OCI-LY1 (cell line): ENCODE data around the gene FAM111B.

Experiments
- H2AFZ ChIP-seq: fragments of 200-600 bp; sonication (generic), shearing (Covaris generic); 2 replicates; pipeline ENCODE4 v1.6.0; 2014; ENCODE audit warnings: antibody characterized with exemption, mild to moderate bottlenecking, low read length
- H3F3A ChIP-seq: fragments of 200-600 bp; sonication (generic), shearing (Covaris generic); 2 replicates; pipeline ENCODE4 v1.6.0; 2014; ENCODE audit warnings: mild to moderate bottlenecking, antibody characterized with exemption, low read length, moderate library complexity; ENCODE audit not compliant: insufficient read depth
- H3K27ac ChIP-seq: fragments of 200-600 bp; sonication (generic); 2 replicates; pipeline ENCODE4 v1.5.1; 2014; ENCODE audit warnings: low read length, mixed run types, mild to moderate bottlenecking, low read depth; ENCODE audit not compliant: poor library complexity, severe bottlenecking
- H3K27me3 ChIP-seq: fragments of 200-600 bp; sonication (generic); 2 replicates; pipeline ENCODE4 v1.6.0; 2014; ENCODE audit warnings: antibody characterized with exemption, mild to moderate bottlenecking, low read length, moderate library complexity; ENCODE audit not compliant: insufficient read depth
- H3K36me3 ChIP-seq: fragments of 200-600 bp; sonication (generic); 2 replicates; pipeline ENCODE4 v1.6.1; 2014; ENCODE audit warnings: mild to moderate bottlenecking, antibody characterized with exemption, low read length, moderate library complexity, mixed read lengths; ENCODE audit not compliant: insufficient read depth
- H3K4me1 ChIP-seq: fragments of 200-600 bp; sonication (generic); 2 replicates; pipeline ENCODE4 v1.5.1; 2014; ENCODE audit warnings: mild to moderate bottlenecking, low read length, moderate library complexity; ENCODE audit not compliant: insufficient read depth, severe bottlenecking
- H3K4me2 ChIP-seq: fragments of 200-600 bp; sonication (generic), shearing (Covaris generic); 2 replicates; pipeline ENCODE4 v1.6.1; 2014; ENCODE audit warnings: low read length
- H3K4me3 ChIP-seq: fragments of 200-600 bp; sonication (generic); 2 replicates; pipeline ENCODE4 v1.5.1; 2014; ENCODE audit warnings: low read length, low read depth, mild to moderate bottlenecking, mixed read lengths; ENCODE audit not compliant: poor library complexity, severe bottlenecking
- H3K79me2 ChIP-seq: fragments of 200-600 bp; shearing (Covaris generic); 2 replicates; pipeline ENCODE4 v1.6.1; 2016; ENCODE audit warnings: mixed run types, low read length, mixed read lengths; ENCODE audit not compliant: insufficient read depth
- H3K9ac ChIP-seq: fragments of 200-600 bp; sonication (generic), shearing (Covaris generic); 2 replicates; pipeline ENCODE4 v1.6.1; 2014; ENCODE audit warnings: mild to moderate bottlenecking, low read length, mixed read lengths
- H3K9me2 ChIP-seq: fragments of 200-600 bp; sonication (generic), shearing (Covaris generic); 2 replicates; pipeline ENCODE4 v1.6.1; 2014; ENCODE audit warnings: low read depth, mild to moderate bottlenecking, low read length, mixed read lengths
- H3K9me3 ChIP-seq: fragments of 200-600 bp; shearing (Covaris generic); 2 replicates; pipeline ENCODE4 v1.6.1; 2014; ENCODE audit warnings: low read length, mixed read lengths
- H4K20me1 ChIP-seq: fragments of 200-600 bp; sonication (generic), shearing (Covaris generic); 2 replicates; pipeline ENCODE4 v1.6.0; 2016; ENCODE audit warnings: mild to moderate bottlenecking, low read length; ENCODE audit not compliant: insufficient read depth
- CTCF ChIP-seq: fragments of 200-600 bp; sonication (generic), shearing (Covaris generic); IDR thresholded peaks from 2 replicates; pipeline ENCODE4 v1.5.1; 2017; ENCODE audit warnings: mild to moderate bottlenecking, antibody characterized with exemption, low read length, moderate library complexity, mixed read lengths
- EZH2 ChIP-seq: fragments of 200-600 bp; sonication (generic), shearing (Covaris generic); IDR thresholded peaks from 2 replicates; pipeline ENCODE4 v1.8.0; 2017; ENCODE audit warnings: borderline replicate concordance, mixed run types, mild to moderate bottlenecking, antibody characterized with exemption, low read length, moderate library complexity, mixed read lengths

The FAM111B gene

DNA sequence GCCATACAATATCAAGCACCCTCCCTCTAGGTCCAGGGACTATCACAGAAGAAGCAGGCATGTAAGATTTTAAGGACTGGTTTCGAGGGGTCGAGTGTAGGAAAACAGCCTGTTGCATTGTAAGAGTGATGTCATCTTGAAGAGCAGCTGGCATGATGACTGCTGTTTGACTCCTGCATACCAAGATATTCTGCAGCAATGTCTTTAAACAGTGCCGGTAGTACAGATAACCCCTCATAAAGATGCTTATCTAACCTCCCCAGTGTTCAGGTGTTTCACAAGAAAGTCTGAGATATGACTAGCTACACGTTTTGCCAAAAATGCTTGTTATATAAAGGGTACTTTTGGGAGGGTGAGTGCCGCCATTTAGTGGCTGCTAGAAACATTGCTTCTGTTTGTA lies 47.6 kb downstream of the FAM111B start:
- Histone ChIP-seq H3K27me3 (no peaks in the 10 kb centered on the region), H3F3A (no peaks in the 10 kb centered on the region), H4K20me1 (no peaks in the 10 kb centered on the region), H3K9me2 (no peaks in the 10 kb centered on the region), H2AFZ (no peak overlapping the region), H3K79me2 (no peaks in the 10 kb centered on the region), H3K27ac (no peak overlapping the region), H3K4me3 (no peak overlapping the region), H3K4me2 (no peak overlapping the region), H3K9me3 (no peaks in the 10 kb centered on the region), H3K4me1 (peaks cover 4% of the 10 kb centered on the region), H3K9ac (no peak overlapping the region), H3K36me3 (peaks cover 43% of the 10 kb centered on the region)
- TF ChIP-seq EZH2 (no peak), CTCF (no peak)

DNA sequence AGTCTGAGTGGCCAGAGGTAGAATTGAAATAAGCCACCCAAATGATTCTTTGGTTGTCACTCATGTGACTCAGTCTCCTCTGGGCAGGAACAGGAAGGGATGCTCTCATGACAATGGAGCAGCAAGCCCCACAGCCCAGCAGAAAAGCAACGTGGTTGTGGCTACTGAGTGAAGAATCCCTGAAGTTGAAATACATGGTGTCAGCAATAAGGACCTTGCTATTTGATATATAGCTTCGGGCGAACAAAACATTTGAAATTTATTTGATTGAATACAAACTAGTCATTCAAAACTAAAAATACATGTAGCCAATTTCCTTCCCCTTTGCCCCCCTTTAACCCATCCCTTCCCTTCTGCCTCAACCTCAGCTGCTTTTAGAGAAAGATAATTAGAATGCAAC lies 50.4 kb downstream of the FAM111B start:
- Histone ChIP-seq H4K20me1 (no peaks in the 10 kb centered on the region), H2AFZ (no peak overlapping the region), H3K36me3 (peaks cover 15% of the 10 kb centered on the region), H3K27ac (no peak overlapping the region), H3K4me1 (peaks cover 4% of the 10 kb centered on the region), H3K27me3 (no peaks in the 10 kb centered on the region), H3K9me3 (no peaks in the 10 kb centered on the region), H3K79me2 (no peaks in the 10 kb centered on the region), H3K4me3 (no peak overlapping the region), H3K4me2 (no peak overlapping the region), H3F3A (no peaks in the 10 kb centered on the region), H3K9ac (no peak overlapping the region), H3K9me2 (no peaks in the 10 kb centered on the region)
- TF ChIP-seq CTCF (no peak), EZH2 (no peak)

- Histone ChIP-seq H3K4me3 (no peak overlapping the region), H3K27me3 (no peaks in the 10 kb centered on the region), H4K20me1 (no peaks in the 10 kb centered on the region), H2AFZ (no peak overlapping the region), H3K27ac (no peak overlapping the region), H3K9ac (no peak overlapping the region), H3K4me2 (no peak overlapping the region; the same call in 1 of the 2 replicates), H3K9me3 (no peaks in the 10 kb centered on the region), H3K79me2 (no peaks in the 10 kb centered on the region), H3K9me2 (no peaks in the 10 kb centered on the region), H3F3A (no peaks in the 10 kb centered on the region), H3K4me1 (peaks cover 4% of the 10 kb centered on the region), H3K36me3 (peaks cover 5% of the 10 kb centered on the region)
- peak; percentile 89 for TF ChIP-seq CTCF
- no peak for TF ChIP-seq EZH2
Observed at GRCh38 chr11:59158206-59159068, 51.4 kb downstream of the FAM111B start.
